Measurements from ENCODE around the gene MYO10.

The MYO10 gene

GRCh38 chr5:16737620-16738364 lies 198.3 kb downstream of the MYO10 start:
- Histone ChIP-seq H3K36me3 (no peaks in the 10 kb centered on the region), H3K4me3 (ENCODE audit: low read depth in 1 of 2, low read length in 1 of 2) (no peak overlapping the region), H3K9me3 (no peaks in the 10 kb centered on the region), H3K27me3 (peaks cover 12% of the 10 kb centered on the region), H3K4me1 (ENCODE audit: control insufficient read depth in 1 of 2, insufficient read depth in 1 of 2, low read depth in 1 of 2, low read length in 1 of 2) (no peaks in the 10 kb centered on the region), H3K27ac (no peak overlapping the region)
- TF ChIP-seq CTCF (IDR thresholded peaks at IDR 0.05): no peak

DNA sequence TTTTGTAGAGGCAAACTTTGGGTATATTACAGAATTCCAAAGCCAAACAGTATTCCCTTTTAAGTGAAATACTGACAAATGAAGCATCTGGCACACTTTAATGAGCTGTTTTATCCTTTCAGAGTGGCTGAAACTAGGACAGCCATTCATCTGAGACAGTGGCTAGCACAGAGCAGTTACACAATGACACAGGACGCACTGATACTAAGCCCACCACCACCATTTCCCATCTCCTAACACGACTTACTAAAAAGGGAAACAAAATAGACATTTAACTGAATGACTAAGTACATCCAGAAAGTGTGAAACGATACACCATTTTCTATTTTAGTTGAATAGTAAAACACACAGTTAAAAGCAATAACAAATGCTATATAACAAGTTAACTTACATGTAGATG lies 198.9 kb downstream of the MYO10 start:
- no peaks in the 10 kb centered on the region for H3K9me3 ChIP-seq
- H3K27ac ChIP-seq: no peak overlapping the region
- H3K4me3 ChIP-seq (ENCODE audit: low read depth in 1 of 2, low read length in 1 of 2): no peak overlapping the region
- no peaks in the 10 kb centered on the region for H3K36me3 ChIP-seq
- no peak for TF ChIP-seq CTCF (IDR thresholded peaks at IDR 0.05)
- peaks cover 12% of the 10 kb centered on the region for H3K27me3 ChIP-seq
- no peaks in the 10 kb centered on the region for H3K4me1 ChIP-seq (ENCODE audit: control insufficient read depth in 1 of 2, insufficient read depth in 1 of 2, low read depth in 1 of 2, low read length in 1 of 2)

DNA sequence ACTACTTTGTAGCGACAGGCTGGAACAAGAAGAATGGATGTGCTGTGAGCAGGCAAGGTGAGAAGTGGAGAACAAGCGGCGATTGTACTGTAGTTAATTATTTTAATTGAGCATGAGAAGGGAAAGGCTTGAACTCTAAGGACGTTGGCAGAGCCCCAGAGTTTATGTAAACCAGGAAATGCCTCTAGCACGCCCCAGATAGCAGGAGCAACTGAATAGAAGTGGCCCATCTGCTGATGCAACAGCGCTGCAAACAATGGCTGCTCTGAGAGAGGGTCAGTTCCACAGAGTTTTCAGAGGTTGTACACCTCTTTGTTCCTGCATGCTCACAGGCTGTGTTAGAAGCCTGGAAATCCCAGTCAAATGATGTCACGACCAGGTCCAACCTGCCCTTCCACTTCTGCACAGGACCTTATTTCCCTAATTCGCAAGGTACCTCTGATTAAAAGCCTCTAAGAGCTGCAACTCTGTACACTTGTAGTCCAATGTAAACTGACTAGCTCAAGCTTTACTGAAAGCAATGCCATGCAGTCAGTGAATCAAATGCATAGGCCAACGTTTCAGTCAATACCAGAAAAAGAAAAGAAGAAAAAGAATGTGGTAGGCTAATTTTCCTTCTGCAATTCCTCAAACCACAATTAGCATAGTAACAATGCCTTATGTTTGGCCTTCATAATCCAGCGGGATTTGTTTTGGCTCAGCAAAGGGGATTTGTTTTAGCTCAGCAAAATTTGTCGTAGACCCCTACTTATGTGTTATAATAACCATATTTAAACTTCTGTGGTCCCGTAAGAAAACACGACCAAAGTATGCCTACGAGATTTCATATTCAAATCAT lies 199.7 kb downstream of the MYO10 start:
- no peak overlapping the region for H3K4me3 ChIP-seq (ENCODE audit: low read depth in 1 of 2, low read length in 1 of 2)
- no peaks in the 10 kb centered on the region for H3K9me3 ChIP-seq
- H3K36me3 ChIP-seq: no peaks in the 10 kb centered on the region
- no peak for TF ChIP-seq CTCF (IDR thresholded peaks at IDR 0.05)
- peaks cover 12% of the 10 kb centered on the region for H3K27me3 ChIP-seq
- no peak overlapping the region for H3K27ac ChIP-seq
- no peaks in the 10 kb centered on the region for H3K4me1 ChIP-seq (ENCODE audit: control insufficient read depth in 1 of 2, insufficient read depth in 1 of 2, low read depth in 1 of 2, low read length in 1 of 2)

DNA sequence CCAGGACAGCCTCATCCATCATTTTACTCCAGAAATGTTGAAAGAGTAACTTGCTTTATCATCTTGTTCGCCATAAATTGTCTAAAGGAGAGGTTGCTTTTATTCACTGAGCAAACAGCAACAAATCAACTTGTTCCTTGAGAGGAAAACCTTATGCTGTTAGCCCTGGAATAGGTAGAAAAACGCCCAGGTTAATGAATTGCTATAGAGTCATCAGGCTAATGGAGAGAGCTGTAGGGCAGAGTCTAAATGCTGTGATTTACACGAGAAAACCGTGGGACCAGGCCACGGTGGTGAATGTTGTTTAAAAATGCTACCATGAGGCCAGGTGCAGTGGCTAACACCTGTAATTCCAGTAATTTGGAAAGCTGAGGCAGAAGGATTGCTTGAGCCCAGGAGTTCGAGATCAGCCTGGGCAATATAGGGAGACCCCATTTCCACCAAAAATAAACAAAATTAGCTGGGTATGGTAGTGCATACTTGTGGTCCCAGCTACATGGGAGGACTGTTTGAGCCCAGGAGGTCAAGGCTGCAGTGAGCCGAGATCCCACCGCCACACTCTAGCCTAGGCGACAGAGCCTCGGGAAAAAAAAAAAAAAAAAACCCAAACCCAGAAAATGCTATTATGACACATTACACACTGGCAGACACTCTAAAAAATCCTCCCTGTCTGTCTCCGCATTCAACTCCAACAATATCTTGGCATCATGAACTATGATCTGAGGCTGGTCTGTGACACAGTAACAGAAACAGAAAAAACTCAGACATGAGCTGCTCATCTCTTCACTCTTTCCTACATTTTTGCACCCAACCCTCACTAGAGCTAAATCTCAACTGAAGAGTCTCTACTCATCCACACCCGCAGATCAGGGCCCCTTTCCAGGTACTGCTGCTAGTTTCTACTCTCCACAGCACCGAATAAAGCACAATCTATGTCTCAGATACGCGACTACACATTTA lies 200.7 kb downstream of the MYO10 start:
- Histone ChIP-seq H3K4me1 (ENCODE audit: control insufficient read depth in 1 of 2, insufficient read depth in 1 of 2, low read depth in 1 of 2, low read length in 1 of 2) (no peaks in the 10 kb centered on the region), H3K27me3 (peaks cover 6% of the 10 kb centered on the region), H3K9me3 (no peaks in the 10 kb centered on the region), H3K4me3 (ENCODE audit: low read depth in 1 of 2, low read length in 1 of 2) (no peak overlapping the region), H3K27ac (no peak overlapping the region), H3K36me3 (no peaks in the 10 kb centered on the region)
- no peak for TF ChIP-seq CTCF (IDR thresholded peaks at IDR 0.05)

- Histone ChIP-seq H3K4me3 (ENCODE audit: low read depth in 1 of 2, low read length in 1 of 2) (no peak overlapping the region), H3K4me1 (ENCODE audit: control insufficient read depth in 1 of 2, insufficient read depth in 1 of 2, low read depth in 1 of 2, low read length in 1 of 2) (peaks cover 0 to 2% of the 10 kb centered on the region in 2 experiments), H3K9me3 (no peaks in the 10 kb centered on the region), H3K27me3 (no peaks in the 10 kb centered on the region), H3K27ac (no peak overlapping the region), H3K36me3 (no peaks in the 10 kb centered on the region)
- no peak for TF ChIP-seq CTCF (IDR thresholded peaks at IDR 0.05)
These were observed 202.6 kb downstream of the MYO10 start for GRCh38 chr5:16733331-16734006.

Measured in neutrophil (primary cell).